GM12875 (cell line): Measurements from ENCODE around the gene IFNGR1.

Experiments
- H3K4me3 ChIP-seq: one replicate; pipeline ENCODE4 v1.5.1; 2011; ENCODE audit warnings: low read depth, low read length, control low read depth
- TF ChIP-seq, protein P1 (sequence below): IDR thresholded peaks from 2 replicates; pipeline ENCODE4 v1.5.1; 2011; ENCODE audit warnings: low read depth, mild to moderate bottlenecking, control low read depth, inconsistent platforms, low read length, moderate library complexity, borderline replicate concordance; ENCODE audit not compliant: insufficient read depth

Gene IFNGR1

DNA sequence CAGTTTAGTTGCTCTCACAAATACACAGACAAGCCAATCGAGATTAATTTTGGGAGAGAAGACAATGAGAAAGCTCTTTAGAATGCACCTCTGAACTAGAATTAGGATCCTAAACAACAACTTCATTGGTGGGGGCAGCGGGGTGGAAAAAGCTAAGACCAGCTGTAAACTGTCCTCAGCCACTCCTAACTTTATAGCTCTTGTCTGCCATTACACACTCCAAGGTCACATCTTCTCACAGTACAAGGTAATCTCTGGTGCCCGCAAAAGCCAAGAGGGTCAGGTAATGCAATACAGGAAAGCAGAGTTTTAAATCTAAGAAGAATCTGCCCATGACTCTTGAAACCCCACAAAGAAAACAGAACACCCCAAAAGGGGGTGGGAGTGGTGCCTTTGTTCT lies 27.9 kb downstream of the IFNGR1 start:
- no peak overlapping the region for H3K4me3 ChIP-seq
- TF ChIP-seq, protein P1, sequence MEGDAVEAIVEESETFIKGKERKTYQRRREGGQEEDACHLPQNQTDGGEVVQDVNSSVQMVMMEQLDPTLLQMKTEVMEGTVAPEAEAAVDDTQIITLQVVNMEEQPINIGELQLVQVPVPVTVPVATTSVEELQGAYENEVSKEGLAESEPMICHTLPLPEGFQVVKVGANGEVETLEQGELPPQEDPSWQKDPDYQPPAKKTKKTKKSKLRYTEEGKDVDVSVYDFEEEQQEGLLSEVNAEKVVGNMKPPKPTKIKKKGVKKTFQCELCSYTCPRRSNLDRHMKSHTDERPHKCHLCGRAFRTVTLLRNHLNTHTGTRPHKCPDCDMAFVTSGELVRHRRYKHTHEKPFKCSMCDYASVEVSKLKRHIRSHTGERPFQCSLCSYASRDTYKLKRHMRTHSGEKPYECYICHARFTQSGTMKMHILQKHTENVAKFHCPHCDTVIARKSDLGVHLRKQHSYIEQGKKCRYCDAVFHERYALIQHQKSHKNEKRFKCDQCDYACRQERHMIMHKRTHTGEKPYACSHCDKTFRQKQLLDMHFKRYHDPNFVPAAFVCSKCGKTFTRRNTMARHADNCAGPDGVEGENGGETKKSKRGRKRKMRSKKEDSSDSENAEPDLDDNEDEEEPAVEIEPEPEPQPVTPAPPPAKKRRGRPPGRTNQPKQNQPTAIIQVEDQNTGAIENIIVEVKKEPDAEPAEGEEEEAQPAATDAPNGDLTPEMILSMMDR: no peak

GRCh38 chr6:137190583-137191094 lies 28.5 kb downstream of the IFNGR1 start:
- H3K4me3 ChIP-seq: no peak overlapping the region
- TF ChIP-seq, protein P1: no peak

- no peak overlapping the region for H3K4me3 ChIP-seq
- TF ChIP-seq, protein P1: no peak
Observed at GRCh38 chr6:137188855-137189254, 30.3 kb downstream of the IFNGR1 start.

GRCh38 chr6:137185290-137185689 lies 33.9 kb downstream of the IFNGR1 start:
- TF ChIP-seq, protein P1: no peak
- no peak overlapping the region for H3K4me3 ChIP-seq

DNA sequence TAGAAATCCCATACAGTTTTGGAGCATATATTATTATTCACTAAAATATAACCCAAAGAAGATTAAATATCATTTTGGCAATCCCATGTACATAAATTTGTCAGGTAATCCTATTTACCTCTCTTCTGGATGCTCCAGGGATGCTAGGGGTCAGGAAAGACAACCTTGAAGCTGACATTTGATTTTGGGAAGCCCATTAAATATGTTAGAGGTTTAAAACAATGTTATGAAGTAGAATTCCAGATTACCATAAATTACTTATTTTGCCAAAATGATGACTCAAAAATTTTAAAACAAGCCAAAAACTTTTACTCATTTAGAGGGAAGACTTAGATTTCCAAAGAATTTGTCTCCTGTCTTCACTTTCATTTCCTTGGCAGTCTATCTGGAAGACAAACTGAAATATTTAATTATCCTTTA lies 36.5 kb downstream of the IFNGR1 start:
- H3K4me3 ChIP-seq: no peak overlapping the region

GRCh38 chr6:137181891-137182653 lies 37.1 kb downstream of the IFNGR1 start:
- no peak overlapping the region for H3K4me3 ChIP-seq
- TF ChIP-seq, protein P1: no peak

More for the DNA sequence above, 36.5 kb downstream of the IFNGR1 start:
- TF ChIP-seq, protein P1: no peak

GRCh38 chr6:137177611-137178010 lies 41.6 kb downstream of the IFNGR1 start:
- no peak overlapping the region for H3K4me3 ChIP-seq
- TF ChIP-seq, protein P1: no peak
